Neural crest cell (in vitro differentiated cells): ENCODE results near the gene TOP3A. TPM values are rescaled to one million over a fixed set of nuclear protein-coding genes. Genes with fewer than 3 reads are reported as not detected.

ENCODE experiments used
- DNase-seq: peaks from one replicate; pipeline ENCODE4 v3.0.0; 2021; ENCODE audit warnings: low read depth, mixed read lengths, low spot score
- H3K27ac Mint-ChIP-seq: one replicate; pipeline ENCODE4 v1.8.0; 2021; ENCODE audit warnings: mild to moderate bottlenecking, mixed read lengths; ENCODE audit not compliant: unreplicated experiment
- H3K27me3 Mint-ChIP-seq: 2 replicates; pipeline ENCODE4 v1.8.0; 2021; ENCODE audit warnings: low read depth, mild to moderate bottlenecking, mixed read lengths
- H3K36me3 Mint-ChIP-seq: 2 replicates; pipeline ENCODE4 v1.8.0; 2021; ENCODE audit warnings: low read depth, mild to moderate bottlenecking, mixed read lengths
- H3K4me1 Mint-ChIP-seq: 2 replicates; pipeline ENCODE4 v1.8.0; 2021; ENCODE audit warnings: mixed read lengths
- H3K4me3 Mint-ChIP-seq: one replicate; pipeline ENCODE4 v1.8.0; 2021; ENCODE audit warnings: mild to moderate bottlenecking, mixed read lengths
- H3K9me3 Mint-ChIP-seq: 2 replicates; pipeline ENCODE4 v1.8.0; 2021; ENCODE audit warnings: mixed read lengths
- long read RNA-seq: library from polyadenylated mRNA; unstranded; transcript quantifications from one replicate; pipeline ENCODE4 v2.0.0, GENCODE V29; 2020
- total RNA-seq: library from RNA; stranded (reverse); gene quantifications from 2 replicates; pipeline ENCODE4 v1.2.1, GENCODE V29; 2021
- TF ChIP-seq, protein P1 (sequence below): fragments of 200-600 bp; sonication (generic); conservative IDR thresholded peaks from 2 replicates; pipeline ENCODE4 v1.5.0; 2021; ENCODE audit warnings: antibody characterized with exemption, mild to moderate bottlenecking

Gene TOP3A, protein sequence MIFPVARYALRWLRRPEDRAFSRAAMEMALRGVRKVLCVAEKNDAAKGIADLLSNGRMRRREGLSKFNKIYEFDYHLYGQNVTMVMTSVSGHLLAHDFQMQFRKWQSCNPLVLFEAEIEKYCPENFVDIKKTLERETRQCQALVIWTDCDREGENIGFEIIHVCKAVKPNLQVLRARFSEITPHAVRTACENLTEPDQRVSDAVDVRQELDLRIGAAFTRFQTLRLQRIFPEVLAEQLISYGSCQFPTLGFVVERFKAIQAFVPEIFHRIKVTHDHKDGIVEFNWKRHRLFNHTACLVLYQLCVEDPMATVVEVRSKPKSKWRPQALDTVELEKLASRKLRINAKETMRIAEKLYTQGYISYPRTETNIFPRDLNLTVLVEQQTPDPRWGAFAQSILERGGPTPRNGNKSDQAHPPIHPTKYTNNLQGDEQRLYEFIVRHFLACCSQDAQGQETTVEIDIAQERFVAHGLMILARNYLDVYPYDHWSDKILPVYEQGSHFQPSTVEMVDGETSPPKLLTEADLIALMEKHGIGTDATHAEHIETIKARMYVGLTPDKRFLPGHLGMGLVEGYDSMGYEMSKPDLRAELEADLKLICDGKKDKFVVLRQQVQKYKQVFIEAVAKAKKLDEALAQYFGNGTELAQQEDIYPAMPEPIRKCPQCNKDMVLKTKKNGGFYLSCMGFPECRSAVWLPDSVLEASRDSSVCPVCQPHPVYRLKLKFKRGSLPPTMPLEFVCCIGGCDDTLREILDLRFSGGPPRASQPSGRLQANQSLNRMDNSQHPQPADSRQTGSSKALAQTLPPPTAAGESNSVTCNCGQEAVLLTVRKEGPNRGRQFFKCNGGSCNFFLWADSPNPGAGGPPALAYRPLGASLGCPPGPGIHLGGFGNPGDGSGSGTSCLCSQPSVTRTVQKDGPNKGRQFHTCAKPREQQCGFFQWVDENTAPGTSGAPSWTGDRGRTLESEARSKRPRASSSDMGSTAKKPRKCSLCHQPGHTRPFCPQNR
- total RNA-seq, result 98.5 and 107 TPM in 2 replicates
- long read RNA-seq, full-length matches to known transcripts, result 18 of 35 reads
- long read RNA-seq, partial matches to known transcripts, result 8 of 35 reads
- long read RNA-seq, other reads (novel, unspliced or antisense), result 9 of 35 reads

DNA sequence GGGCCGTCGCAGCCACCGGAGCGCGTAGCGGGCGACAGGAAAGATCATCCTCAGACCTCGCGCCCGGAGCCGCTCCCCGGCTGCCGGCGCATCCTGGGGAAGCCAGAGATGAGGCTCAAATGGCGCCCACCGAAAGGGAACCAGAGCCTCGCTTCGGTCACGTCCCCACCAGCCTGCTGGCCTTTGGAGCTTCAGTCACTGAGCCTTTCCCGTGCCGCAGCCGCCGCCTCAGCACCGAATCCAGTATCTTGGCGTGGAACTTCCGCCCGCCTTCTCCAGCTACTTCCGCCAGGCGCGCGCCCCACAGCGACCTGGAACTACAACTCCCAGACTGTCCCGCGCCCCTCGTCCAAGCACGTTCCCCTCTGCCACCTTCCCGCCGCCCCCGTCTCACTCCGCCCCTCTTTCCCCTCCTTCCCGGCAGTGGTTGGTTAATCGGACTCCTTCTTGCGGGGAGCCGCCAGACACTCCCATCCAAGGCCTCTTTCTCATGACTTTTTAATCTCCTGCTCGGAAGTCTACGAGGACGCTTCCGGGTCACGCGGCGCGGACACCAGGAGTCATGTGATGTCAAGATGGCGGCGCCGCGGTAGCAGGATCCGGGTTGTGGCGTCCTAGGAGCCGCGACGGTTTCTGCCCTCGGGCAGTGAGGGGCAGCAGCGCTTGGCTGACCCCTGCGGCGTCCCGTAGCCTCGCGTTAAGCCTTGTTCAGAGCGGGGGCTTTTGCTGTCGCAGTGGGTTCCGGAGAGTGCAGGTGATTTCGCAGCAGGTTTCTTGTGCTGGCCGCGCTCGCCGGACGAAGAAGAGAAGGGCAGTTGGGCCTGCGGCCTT lies at the start of gene TOP3A, which contains the start of gene SMCR8:
TOP3A (minus strand) TSS at position 264 of the 831 bp plus-strand sequence; CDS start at position 48, 216 bp downstream.
SMCR8 (plus strand) TSS at position 563 of the 831 bp plus-strand sequence. CDS start 497 bp downstream, outside the sequence.
- TF ChIP-seq, protein P1, sequence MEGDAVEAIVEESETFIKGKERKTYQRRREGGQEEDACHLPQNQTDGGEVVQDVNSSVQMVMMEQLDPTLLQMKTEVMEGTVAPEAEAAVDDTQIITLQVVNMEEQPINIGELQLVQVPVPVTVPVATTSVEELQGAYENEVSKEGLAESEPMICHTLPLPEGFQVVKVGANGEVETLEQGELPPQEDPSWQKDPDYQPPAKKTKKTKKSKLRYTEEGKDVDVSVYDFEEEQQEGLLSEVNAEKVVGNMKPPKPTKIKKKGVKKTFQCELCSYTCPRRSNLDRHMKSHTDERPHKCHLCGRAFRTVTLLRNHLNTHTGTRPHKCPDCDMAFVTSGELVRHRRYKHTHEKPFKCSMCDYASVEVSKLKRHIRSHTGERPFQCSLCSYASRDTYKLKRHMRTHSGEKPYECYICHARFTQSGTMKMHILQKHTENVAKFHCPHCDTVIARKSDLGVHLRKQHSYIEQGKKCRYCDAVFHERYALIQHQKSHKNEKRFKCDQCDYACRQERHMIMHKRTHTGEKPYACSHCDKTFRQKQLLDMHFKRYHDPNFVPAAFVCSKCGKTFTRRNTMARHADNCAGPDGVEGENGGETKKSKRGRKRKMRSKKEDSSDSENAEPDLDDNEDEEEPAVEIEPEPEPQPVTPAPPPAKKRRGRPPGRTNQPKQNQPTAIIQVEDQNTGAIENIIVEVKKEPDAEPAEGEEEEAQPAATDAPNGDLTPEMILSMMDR, result no peak
- Mint-ChIP-seq H3K27me3 (no peaks in the 10 kb centered on the region), H3K27ac (peak within 1 kb of the TSS; percentile 99), H3K9me3 (no peaks in the 10 kb centered on the region), H3K36me3 (peaks cover 14% of the 10 kb centered on the region), H3K4me1 (peaks cover 54% of the 10 kb centered on the region), H3K4me3 (peak within 1 kb of the TSS; percentile 95)
- DNase-seq, result peak; percentile 93

DNA sequence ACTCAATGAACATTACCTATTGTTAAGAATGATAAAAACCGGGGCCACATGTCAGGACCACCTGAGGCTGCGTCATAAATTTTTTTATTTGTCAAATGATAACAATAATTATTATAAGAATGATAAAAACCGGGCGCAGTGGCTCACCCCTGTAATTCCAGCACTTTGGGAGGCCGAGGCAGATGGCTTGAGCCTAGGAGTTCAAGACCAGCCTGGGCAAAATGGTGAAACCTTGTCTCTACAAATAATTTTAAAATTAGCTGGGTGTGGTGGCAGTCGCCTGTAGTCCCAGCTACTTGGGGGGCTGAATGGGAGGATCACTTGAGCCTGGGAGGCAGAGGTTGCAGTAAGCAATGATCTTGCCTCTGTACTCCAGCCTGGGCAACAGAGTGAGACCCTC lies 49.4 kb upstream of the TOP3A start:
- H3K36me3 Mint-ChIP-seq, result no peaks in the 10 kb centered on the region
- H3K27me3 Mint-ChIP-seq, result no peaks in the 10 kb centered on the region
- H3K4me1 Mint-ChIP-seq, result peaks cover 18% of the 10 kb centered on the region
- no peak overlapping the region for H3K27ac Mint-ChIP-seq
- TF ChIP-seq, protein P1, result no peak
- H3K4me3 Mint-ChIP-seq, result peak overlapping the region; percentile 51
- H3K9me3 Mint-ChIP-seq, result no peaks in the 10 kb centered on the region
- DNase-seq, result no peak

DNA sequence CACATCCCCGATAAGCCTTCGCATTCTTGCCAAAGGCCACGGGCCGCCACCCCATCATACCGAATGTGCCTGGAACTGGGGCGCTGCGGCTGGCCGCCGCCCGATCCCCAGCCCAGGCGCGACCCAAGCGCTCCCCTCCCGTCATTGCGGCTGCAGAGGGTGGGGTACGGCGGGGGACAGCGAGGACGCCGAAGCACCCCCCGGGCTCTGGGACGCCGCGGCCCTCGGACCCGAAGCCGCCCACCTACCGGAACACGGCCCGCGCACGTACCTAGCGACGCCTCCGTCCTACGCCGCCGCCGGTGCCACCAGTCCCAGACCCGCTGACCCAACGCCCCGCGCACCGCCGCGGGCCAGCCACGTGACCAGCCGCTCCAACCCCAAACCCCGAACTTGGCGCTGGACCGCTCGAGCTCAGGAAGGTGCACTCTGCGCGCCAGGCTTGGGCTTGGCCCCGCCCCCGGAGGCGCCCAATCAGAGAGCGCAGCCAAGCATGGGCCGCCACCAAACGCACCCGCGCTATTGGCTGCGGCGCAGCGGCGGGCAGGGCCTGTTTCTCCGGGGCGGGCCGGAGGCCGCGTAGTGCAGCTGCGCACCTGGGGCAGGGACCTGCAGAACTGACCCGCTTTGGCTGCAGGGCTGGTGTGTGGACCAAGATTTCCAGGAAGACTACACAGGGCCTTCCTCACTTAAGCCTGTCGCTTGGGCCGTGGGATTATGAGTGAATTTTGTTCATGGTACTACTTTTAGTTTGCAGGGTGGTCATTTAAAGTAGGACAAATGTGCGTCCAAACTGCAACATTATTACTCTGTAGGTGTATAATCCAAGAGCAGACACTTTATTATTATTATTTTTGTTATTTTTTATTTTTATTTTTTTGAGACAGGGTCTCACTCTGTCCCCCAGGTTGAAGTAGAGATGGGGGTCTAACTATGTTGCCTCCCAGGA lies 48.6 kb upstream of the TOP3A start, which contains the start of gene SHMT1:
SHMT1 (minus strand) TSS at position 450 of the 949 bp plus-strand sequence. CDS start 7,569 bp downstream, outside the sequence.
- peak; percentile 79 for DNase-seq
- Mint-ChIP-seq H3K27me3 (no peaks in the 10 kb centered on the region), H3K4me1 (peaks cover 18% of the 10 kb centered on the region), H3K36me3 (no peaks in the 10 kb centered on the region), H3K27ac (peak within 1 kb of the TSS; percentile 90), H3K4me3 (peak within 1 kb of the TSS; percentile 94), H3K9me3 (no peaks in the 10 kb centered on the region)
- TF ChIP-seq, protein P1, result no peak

DNA sequence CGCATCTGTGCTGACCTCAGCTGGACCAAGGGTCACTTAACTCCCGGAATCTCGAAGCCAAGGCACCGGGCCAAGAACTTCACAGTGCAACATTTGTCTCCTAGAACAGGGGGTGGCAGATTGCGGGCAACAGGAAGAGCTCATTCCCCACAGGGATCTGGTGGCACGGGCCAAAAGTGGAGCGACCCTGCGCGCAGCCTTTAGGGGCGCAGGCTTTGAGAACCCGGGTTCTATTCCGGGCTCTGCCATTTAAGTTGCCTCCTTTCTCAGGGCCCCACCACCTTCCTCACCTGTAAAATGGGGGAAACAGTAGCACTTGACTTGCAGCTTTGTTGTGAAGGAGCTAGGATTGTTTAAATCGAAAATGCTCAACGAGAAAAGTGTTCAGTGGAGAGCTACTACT lies 47.9 kb upstream of the TOP3A start:
- peak; percentile 3 for DNase-seq
- H3K27me3 Mint-ChIP-seq, result no peaks in the 10 kb centered on the region
- H3K27ac Mint-ChIP-seq, result peak overlapping the region; percentile 90
- TF ChIP-seq, protein P1, result no peak
- no peaks in the 10 kb centered on the region for H3K9me3 Mint-ChIP-seq
- peaks cover 18% of the 10 kb centered on the region for H3K4me1 Mint-ChIP-seq
- no peaks in the 10 kb centered on the region for H3K36me3 Mint-ChIP-seq
- peak overlapping the region; percentile 94 for H3K4me3 Mint-ChIP-seq
